HEK293 (cell line): Measurements from ENCODE around the gene PRSS48.

Experiments used
- CTCF ChIA-PET: fragments of 350-600 bp; formaldehyde crosslinking; extraction: SDS; loops from one replicate; lab custom pipeline; 2021; ENCODE audit warnings: antibody characterized with exemption; lab: Yijun Ruan, JAX
- POLR2A ChIA-PET: fragments of 300-600 bp; formaldehyde crosslinking; extraction: SDS; loops from one replicate; lab custom pipeline; 2020; ENCODE audit warnings: antibody characterized with exemption, inconsistent platforms; lab: Yijun Ruan, JAX
- H3K27ac ChIP-seq: fragments of 200-500 bp; sonication (Bioruptor generic); 2 replicates; pipeline ENCODE4 v1.5.1; 2014; ENCODE audit warnings: low read depth, low read length, control low read depth, inconsistent platforms; ENCODE audit errors: extremely low read depth
- H3K36me3 ChIP-seq, 2 experiments: fragments of 200-500 bp in 1 of 2; sonication (Bioruptor generic) in 1 of 2; 1 replicate in 1 of 2; 2 replicates in 1 of 2; pipeline ENCODE4 v1.5.1; 2014 to 2017; ENCODE audit warnings: inconsistent platforms in 2 of 2, low read length in 2 of 2; ENCODE audit not compliant: control insufficient read depth in 2 of 2, insufficient read depth in 1 of 2
- H3K4me1 ChIP-seq: fragments of 200-500 bp; sonication (Bioruptor generic); 2 replicates; pipeline ENCODE4 v1.5.1; 2014; ENCODE audit warnings: mild to moderate bottlenecking, low read length, inconsistent platforms; ENCODE audit not compliant: control insufficient read depth, insufficient read depth
- H3K4me3 ChIP-seq: 2 replicates; pipeline ENCODE4 v1.5.1; 2011; ENCODE audit warnings: low read depth, mild to moderate bottlenecking, control low read depth, low read length, moderate library complexity
- H3K9me3 ChIP-seq: fragments of 200-500 bp; sonication (Bioruptor generic); 2 replicates; pipeline ENCODE4 v1.5.1; 2014; ENCODE audit warnings: low read depth, low read length, inconsistent platforms; ENCODE audit not compliant: control insufficient read depth, insufficient read depth
- GFI1B ChIP-seq: fragments of 450-650 bp; formaldehyde crosslinking; IDR thresholded peaks from 2 replicates; pipeline ENCODE4 v1.5.1; 2016; ENCODE audit warnings: missing biosample characterization, missing genetic modification characterization
- HOXD13 ChIP-seq: sonication (generic); formaldehyde crosslinking; IDR thresholded peaks from 2 replicates; pipeline ENCODE4 v1.8.0; 2022; ENCODE audit warnings: missing genetic modification reagents, borderline replicate concordance
- KLF7 ChIP-seq: fragments of 450-650 bp; formaldehyde crosslinking; IDR thresholded peaks from 2 replicates; pipeline ENCODE4 v1.5.1; 2016; ENCODE audit warnings: missing biosample characterization, missing genetic modification characterization, borderline replicate concordance
- WT1 ChIP-seq: fragments of 450-650 bp; formaldehyde crosslinking; IDR thresholded peaks from 2 replicates; pipeline ENCODE4 v1.5.1; 2016; ENCODE audit warnings: missing biosample characterization, missing genetic modification characterization
- YY1 ChIP-seq: fragments of 450-650 bp; formaldehyde crosslinking; IDR thresholded peaks from 2 replicates; pipeline ENCODE4 v1.5.1; 2018; ENCODE audit warnings: missing biosample characterization, missing genetic modification characterization
- ZFP3 ChIP-seq: fragments of 450-650 bp; formaldehyde crosslinking; IDR thresholded peaks from 2 replicates; pipeline ENCODE4 v1.5.1; 2016; ENCODE audit warnings: low read depth, missing biosample characterization, missing genetic modification characterization
- ZFP37 ChIP-seq: fragments of 450-650 bp; formaldehyde crosslinking; IDR thresholded peaks from 2 replicates; pipeline ENCODE4 v1.5.1; 2016; ENCODE audit warnings: missing biosample characterization, missing genetic modification characterization
- ZNF155 ChIP-seq: fragments of 450-650 bp; formaldehyde crosslinking; IDR thresholded peaks from 2 replicates; pipeline ENCODE4 v1.5.1; 2016; ENCODE audit warnings: missing biosample characterization, missing genetic modification characterization
- ZNF214 ChIP-seq: fragments of 450-650 bp; formaldehyde crosslinking; IDR thresholded peaks from 2 replicates; pipeline ENCODE4 v1.5.1; 2017; ENCODE audit warnings: missing biosample characterization, mild to moderate bottlenecking, missing genetic modification characterization, borderline replicate concordance
- ZNF24 ChIP-seq: fragments of 450-650 bp; formaldehyde crosslinking; IDR thresholded peaks from 2 replicates; pipeline ENCODE4 v1.5.1; 2016; ENCODE audit warnings: missing biosample characterization, missing genetic modification characterization
- ZNF302 ChIP-seq: fragments of 450-650 bp; formaldehyde crosslinking; IDR thresholded peaks from 2 replicates; pipeline ENCODE4 v1.5.1; 2016; ENCODE audit warnings: missing biosample characterization, missing genetic modification characterization, low read depth
- ZNF324 ChIP-seq: fragments of 450-650 bp; formaldehyde crosslinking; IDR thresholded peaks from 2 replicates; pipeline ENCODE4 v1.5.1; 2016; ENCODE audit warnings: missing biosample characterization, missing genetic modification characterization
- ZNF426 ChIP-seq: fragments of 450-650 bp; formaldehyde crosslinking; IDR thresholded peaks from 2 replicates; pipeline ENCODE4 v1.5.1; 2017; ENCODE audit warnings: missing biosample characterization, missing genetic modification characterization, mild to moderate bottlenecking, inconsistent platforms, moderate library complexity
- ZNF518A ChIP-seq: fragments of 450-650 bp; formaldehyde crosslinking; conservative IDR thresholded peaks from 2 replicates; pipeline ENCODE4 v1.5.1; 2016; ENCODE audit warnings: low read depth, missing biosample characterization, missing genetic modification characterization
- ZNF558 ChIP-seq: fragments of 450-650 bp; formaldehyde crosslinking; IDR thresholded peaks from 2 replicates; pipeline ENCODE4 v1.5.1; 2016; ENCODE audit warnings: missing biosample characterization, missing genetic modification characterization
- ZNF621 ChIP-seq: fragments of 450-650 bp; formaldehyde crosslinking; IDR thresholded peaks from 2 replicates; pipeline ENCODE4 v1.5.1; 2017; ENCODE audit warnings: missing biosample characterization, missing genetic modification characterization
- ZNF692 ChIP-seq: fragments of 450-650 bp; formaldehyde crosslinking; IDR thresholded peaks from 2 replicates; pipeline ENCODE4 v1.5.1; 2016; ENCODE audit warnings: missing biosample characterization, missing genetic modification characterization
- ZNF76 ChIP-seq: fragments of 450-650 bp; formaldehyde crosslinking; IDR thresholded peaks from 2 replicates; pipeline ENCODE4; 2016; ENCODE audit warnings: low read depth, missing biosample characterization, missing genetic modification characterization, borderline replicate concordance
- ZNF830 ChIP-seq: fragments of 450-650 bp; IDR thresholded peaks from 2 replicates; pipeline ENCODE4 v1.5.0; 2018; ENCODE audit warnings: missing biosample characterization, missing genetic modification characterization, low read depth, mild to moderate bottlenecking, moderate library complexity
- ZXDB ChIP-seq: fragments of 450-650 bp; formaldehyde crosslinking; IDR thresholded peaks from 2 replicates; pipeline ENCODE4 v1.5.1; 2016; ENCODE audit warnings: missing biosample characterization, missing genetic modification characterization
- TF ChIP-seq, protein P1 (sequence below): fragments of 450-650 bp; formaldehyde crosslinking; IDR thresholded peaks from 2 replicates; pipeline ENCODE4 v1.5.1; 2016; ENCODE audit warnings: missing biosample characterization, missing genetic modification characterization

The PRSS48 gene

DNA sequence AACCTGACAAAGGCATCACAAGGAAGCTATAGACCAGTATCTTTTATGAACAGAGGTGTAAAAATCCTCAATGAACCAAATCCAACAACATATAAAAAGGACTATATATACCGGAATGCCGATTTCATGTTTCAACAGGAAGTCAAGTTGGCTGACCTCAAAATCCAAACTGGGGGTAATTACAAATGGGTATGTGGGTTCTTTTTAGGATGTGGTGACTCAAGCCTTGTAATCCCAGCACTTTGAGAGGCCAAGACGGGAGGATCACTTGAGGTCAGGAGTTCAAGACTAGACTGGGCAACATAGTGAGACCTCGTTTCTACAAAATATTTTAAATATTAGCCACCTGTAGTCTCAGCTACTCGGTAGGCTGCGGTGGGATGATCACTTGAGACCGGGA is 10.4 kb downstream of the PRSS48 start:
- no peak overlapping the region for H3K4me3 ChIP-seq
- TF ChIP-seq ZNF518A (tag by site-specific recombination): no peak
- TF ChIP-seq, all 188 proteins: peak for 0
- no peak overlapping the region for H3K27ac ChIP-seq
- H3K36me3 ChIP-seq: no peaks in the 10 kb centered on the region
- no peaks in the 10 kb centered on the region for H3K9me3 ChIP-seq
- H3K4me1 ChIP-seq: no peaks in the 10 kb centered on the region
- POLR2A ChIA-PET: no interaction called here
- CTCF ChIA-PET: interaction anchor here (0.8 kb wide), 1 partner anchor 189 kb away, joined by 3 read pairs; no protein-coding TSS in a partner anchor

- POLR2A ChIA-PET: no interaction called here
- peaks cover 2% of the 10 kb centered on the region; the same call in 1 of the 2 replicates for H3K4me1 ChIP-seq
- CTCF ChIA-PET: interaction anchor here (0.7 kb wide), 1 partner anchor 16 kb away, joined by 3 read pairs; no protein-coding TSS in a partner anchor
- TF ChIP-seq ZNF24 (no peak), KLF7 (no peak), HOXD13 (no peak), ZFP3 (tag by site-specific recombination) (no peak), ZNF302 (tag by site-specific recombination) (no peak), ZNF558 (tag by site-specific recombination) (no peak), ZNF214 (tag by site-specific recombination) (no peak), ZXDB (tag by site-specific recombination) (no peak), ZNF324 (tag by site-specific recombination) (no peak), ZNF621 (no peak), ZFP37 (tag by site-specific recombination) (no peak), YY1 (tag by site-specific recombination) (no peak), ZNF426 (no peak), ZNF155 (tag by site-specific recombination) (no peak), GFI1B (tag by site-specific recombination) (no peak), ZNF76 (tag by site-specific recombination) (no peak), WT1 (no peak), ZNF830 (tag by site-specific recombination) (no peak), ZNF692 (tag by site-specific recombination) (no peak)
- TF ChIP-seq, protein P1, sequence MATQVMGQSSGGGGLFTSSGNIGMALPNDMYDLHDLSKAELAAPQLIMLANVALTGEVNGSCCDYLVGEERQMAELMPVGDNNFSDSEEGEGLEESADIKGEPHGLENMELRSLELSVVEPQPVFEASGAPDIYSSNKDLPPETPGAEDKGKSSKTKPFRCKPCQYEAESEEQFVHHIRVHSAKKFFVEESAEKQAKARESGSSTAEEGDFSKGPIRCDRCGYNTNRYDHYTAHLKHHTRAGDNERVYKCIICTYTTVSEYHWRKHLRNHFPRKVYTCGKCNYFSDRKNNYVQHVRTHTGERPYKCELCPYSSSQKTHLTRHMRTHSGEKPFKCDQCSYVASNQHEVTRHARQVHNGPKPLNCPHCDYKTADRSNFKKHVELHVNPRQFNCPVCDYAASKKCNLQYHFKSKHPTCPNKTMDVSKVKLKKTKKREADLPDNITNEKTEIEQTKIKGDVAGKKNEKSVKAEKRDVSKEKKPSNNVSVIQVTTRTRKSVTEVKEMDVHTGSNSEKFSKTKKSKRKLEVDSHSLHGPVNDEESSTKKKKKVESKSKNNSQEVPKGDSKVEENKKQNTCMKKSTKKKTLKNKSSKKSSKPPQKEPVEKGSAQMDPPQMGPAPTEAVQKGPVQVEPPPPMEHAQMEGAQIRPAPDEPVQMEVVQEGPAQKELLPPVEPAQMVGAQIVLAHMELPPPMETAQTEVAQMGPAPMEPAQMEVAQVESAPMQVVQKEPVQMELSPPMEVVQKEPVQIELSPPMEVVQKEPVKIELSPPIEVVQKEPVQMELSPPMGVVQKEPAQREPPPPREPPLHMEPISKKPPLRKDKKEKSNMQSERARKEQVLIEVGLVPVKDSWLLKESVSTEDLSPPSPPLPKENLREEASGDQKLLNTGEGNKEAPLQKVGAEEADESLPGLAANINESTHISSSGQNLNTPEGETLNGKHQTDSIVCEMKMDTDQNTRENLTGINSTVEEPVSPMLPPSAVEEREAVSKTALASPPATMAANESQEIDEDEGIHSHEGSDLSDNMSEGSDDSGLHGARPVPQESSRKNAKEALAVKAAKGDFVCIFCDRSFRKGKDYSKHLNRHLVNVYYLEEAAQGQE (tag by site-specific recombination): no peak
- TF ChIP-seq, all 188 proteins: peak for 0
- H3K36me3 ChIP-seq: peaks cover 0 to 6% of the 10 kb centered on the region in 2 experiments; a peak in 1 of 3 replicates
- no peak overlapping the region for H3K27ac ChIP-seq
- no peaks in the 10 kb centered on the region for H3K9me3 ChIP-seq
- H3K4me3 ChIP-seq: no peak overlapping the region
These were observed 14.5 kb downstream of the PRSS48 start for GRCh38 chr4:151291485-151291884.
